DOHH2 (cell line): ENCODE measurements around the gene ATAD3C.

ENCODE experiments used
- H3F3A ChIP-seq: fragments of 200-600 bp; sonication (generic), shearing (Covaris generic); 2 replicates; pipeline ENCODE4 v1.6.0; 2016; ENCODE audit warnings: antibody characterized with exemption, mild to moderate bottlenecking; ENCODE audit not compliant: control insufficient read depth, insufficient read depth
- H3K27ac ChIP-seq: fragments of 200-600 bp; sonication (generic); 2 replicates; pipeline ENCODE4 v1.5.1; 2014; ENCODE audit warnings: low read depth, mild to moderate bottlenecking, low read length, moderate library complexity
- H3K27me3 ChIP-seq: fragments of 200-600 bp; sonication (generic); 2 replicates; pipeline ENCODE4 v1.6.1; 2014; ENCODE audit warnings: mild to moderate bottlenecking, low read length, mixed read lengths; ENCODE audit not compliant: control insufficient read depth
- H3K36me3 ChIP-seq: fragments of 200-600 bp; sonication (generic); 2 replicates; pipeline ENCODE4 v1.6.1; 2014; ENCODE audit warnings: mild to moderate bottlenecking, low read length, moderate library complexity, mixed read lengths; ENCODE audit not compliant: control insufficient read depth
- H3K4me1 ChIP-seq: fragments of 200-600 bp; sonication (generic); 2 replicates; pipeline ENCODE4 v1.6.1; 2014; ENCODE audit warnings: mild to moderate bottlenecking, low read length, mixed read lengths; ENCODE audit not compliant: control insufficient read depth
- H3K4me2 ChIP-seq: fragments of 200-600 bp; sonication (generic); 2 replicates; pipeline ENCODE4 v1.6.0; 2014; ENCODE audit warnings: mild to moderate bottlenecking, low read length, moderate library complexity
- H3K4me3 ChIP-seq: fragments of 200-600 bp; sonication (generic); 2 replicates; pipeline ENCODE4 v1.5.1; 2014; ENCODE audit warnings: mild to moderate bottlenecking, low read length, mixed read lengths
- H3K79me2 ChIP-seq: fragments of 200-600 bp; sonication (generic); 2 replicates; pipeline ENCODE4 v1.6.1; 2014; ENCODE audit warnings: mild to moderate bottlenecking, low read length, mixed read lengths; ENCODE audit not compliant: control insufficient read depth
- H3K9me2 ChIP-seq: fragments of 200-600 bp; sonication (generic); replicated peaks from 2 replicates; pipeline ENCODE4 v1.6.1; 2014; ENCODE audit warnings: mild to moderate bottlenecking, low read length, mixed read lengths; ENCODE audit not compliant: control insufficient read depth
- H3K9me3 ChIP-seq: fragments of 200-600 bp; sonication (generic); 2 replicates; pipeline ENCODE4 v1.6.1; 2014; ENCODE audit warnings: antibody characterized with exemption, low read length, mixed read lengths; ENCODE audit not compliant: control insufficient read depth, insufficient read depth
- H4K20me1 ChIP-seq: fragments of 200-600 bp; sonication (generic); 2 replicates; pipeline ENCODE4 v1.6.0; 2014; ENCODE audit warnings: low read depth, mild to moderate bottlenecking, antibody characterized with exemption, low read length, moderate library complexity; ENCODE audit not compliant: control insufficient read depth, insufficient read depth
- CTCF ChIP-seq: fragments of 200-600 bp; sonication (generic); IDR thresholded peaks from one replicate; pipeline ENCODE4 v1.5.1; 2014; ENCODE audit warnings: antibody characterized with exemption, mild to moderate bottlenecking, low read depth, low read length; ENCODE audit not compliant: poor library complexity, severe bottlenecking
- EZH2phosphoT487 ChIP-seq: fragments of 200-600 bp; sonication (generic); IDR thresholded peaks from 2 replicates; pipeline ENCODE4 v1.6.1; 2017; ENCODE audit warnings: borderline replicate concordance, mild to moderate bottlenecking, antibody characterized with exemption, low read length, moderate library complexity, mixed read lengths

The ATAD3C gene

GRCh38 chr1:1418464-1419362 lies 30.8 kb upstream of the ATAD3C start:
- H3K27ac ChIP-seq, result no peak overlapping the region
- no peaks in the 10 kb centered on the region for H3K9me3 ChIP-seq
- H3F3A ChIP-seq, result no peaks in the 10 kb centered on the region
- 0 out of 2 replicates have a peak, but pooled peaks cover 7% of the 10 kb centered on the region for H3K27me3 ChIP-seq
- no peaks in the 10 kb centered on the region for H3K36me3 ChIP-seq
- H3K4me3 ChIP-seq, result no peak overlapping the region
- no peak for TF ChIP-seq CTCF
- TF ChIP-seq EZH2phosphoT487, result no peak
- H3K4me2 ChIP-seq, result no peak overlapping the region
- no peaks in the 10 kb centered on the region for H3K79me2 ChIP-seq
- no peaks in the 10 kb centered on the region for H3K9me2 ChIP-seq
- no peaks in the 10 kb centered on the region for H3K4me1 ChIP-seq
- 0 out of 2 replicates have a peak, but pooled peaks cover 3% of the 10 kb centered on the region for H4K20me1 ChIP-seq

GRCh38 chr1:1419363-1419812 lies 30.1 kb upstream of the ATAD3C start:
- H3K4me2 ChIP-seq, result no peak overlapping the region
- no peak overlapping the region for H3K27ac ChIP-seq
- no peaks in the 10 kb centered on the region for H3K79me2 ChIP-seq
- TF ChIP-seq CTCF, result no peak
- no peak for TF ChIP-seq EZH2phosphoT487
- no peak overlapping the region for H3K4me3 ChIP-seq
- H4K20me1 ChIP-seq, result 0 out of 2 replicates have a peak, but pooled peaks cover 3% of the 10 kb centered on the region
- no peaks in the 10 kb centered on the region for H3K9me3 ChIP-seq
- H3K27me3 ChIP-seq, result 0 out of 2 replicates have a peak, but pooled peaks cover 7% of the 10 kb centered on the region
- H3F3A ChIP-seq, result no peaks in the 10 kb centered on the region
- H3K36me3 ChIP-seq, result no peaks in the 10 kb centered on the region
- H3K9me2 ChIP-seq, result no peaks in the 10 kb centered on the region
- H3K4me1 ChIP-seq, result no peaks in the 10 kb centered on the region

GRCh38 chr1:1419813-1420653 lies 29.5 kb upstream of the ATAD3C start:
- H3K4me3 ChIP-seq, result no peak overlapping the region
- TF ChIP-seq EZH2phosphoT487 (no peak), CTCF (no peak)
- H3K4me2 ChIP-seq, result no peak overlapping the region
- no peaks in the 10 kb centered on the region for H3K79me2 ChIP-seq
- no peaks in the 10 kb centered on the region for H3F3A ChIP-seq
- H3K36me3 ChIP-seq, result no peaks in the 10 kb centered on the region
- H4K20me1 ChIP-seq, result 0 out of 2 replicates have a peak, but pooled peaks cover 3% of the 10 kb centered on the region
- 0 out of 2 replicates have a peak, but pooled peaks cover 7% of the 10 kb centered on the region for H3K27me3 ChIP-seq
- no peaks in the 10 kb centered on the region for H3K9me2 ChIP-seq
- H3K9me3 ChIP-seq, result no peaks in the 10 kb centered on the region
- no peaks in the 10 kb centered on the region for H3K4me1 ChIP-seq
- H3K27ac ChIP-seq, result no peak overlapping the region
